ACC112 (cell line): ENCODE data around the gene GALC.

Source experiments
- H2AFZ ChIP-seq: fragments of 200-600 bp; sonication (generic); one replicate; pipeline ENCODE4 v1.6.0; 2017; ENCODE audit warnings: antibody characterized with exemption, low read length; ENCODE audit not compliant: unreplicated experiment
- H3K27ac ChIP-seq: fragments of 200-600 bp; sonication (generic); 2 replicates; pipeline ENCODE4 v1.5.1; 2014; ENCODE audit warnings: low read depth, mild to moderate bottlenecking, antibody characterized with exemption, low read length, moderate library complexity
- H3K27me3 ChIP-seq: fragments of 200-600 bp; sonication (generic); 2 replicates; pipeline ENCODE4 v1.6.1; 2014; ENCODE audit warnings: mild to moderate bottlenecking, antibody characterized with exemption, low read length, moderate library complexity, mixed read lengths; ENCODE audit not compliant: insufficient read depth
- H3K36me3 ChIP-seq: fragments of 200-600 bp; sonication (generic); 2 replicates; pipeline ENCODE4 v1.6.1; 2016; ENCODE audit warnings: mild to moderate bottlenecking, antibody characterized with exemption, low read length, moderate library complexity, mixed read lengths; ENCODE audit not compliant: insufficient read depth
- H3K4me1 ChIP-seq: fragments of 200-600 bp; sonication (generic); one replicate; pipeline ENCODE4 v1.6.1; 2016; ENCODE audit warnings: low read length, mixed read lengths; ENCODE audit not compliant: insufficient read depth, unreplicated experiment, control insufficient read depth
- H3K4me3 ChIP-seq: fragments of 200-600 bp; sonication (generic); 2 replicates; pipeline ENCODE4 v1.5.1; 2014; ENCODE audit warnings: mild to moderate bottlenecking, low read depth, low read length
- H3K79me2 ChIP-seq: fragments of 200-600 bp; sonication (generic); one replicate; pipeline ENCODE4 v1.6.0; 2016; ENCODE audit warnings: low read length; ENCODE audit not compliant: control insufficient read depth, unreplicated experiment, insufficient read depth

Gene GALC

DNA sequence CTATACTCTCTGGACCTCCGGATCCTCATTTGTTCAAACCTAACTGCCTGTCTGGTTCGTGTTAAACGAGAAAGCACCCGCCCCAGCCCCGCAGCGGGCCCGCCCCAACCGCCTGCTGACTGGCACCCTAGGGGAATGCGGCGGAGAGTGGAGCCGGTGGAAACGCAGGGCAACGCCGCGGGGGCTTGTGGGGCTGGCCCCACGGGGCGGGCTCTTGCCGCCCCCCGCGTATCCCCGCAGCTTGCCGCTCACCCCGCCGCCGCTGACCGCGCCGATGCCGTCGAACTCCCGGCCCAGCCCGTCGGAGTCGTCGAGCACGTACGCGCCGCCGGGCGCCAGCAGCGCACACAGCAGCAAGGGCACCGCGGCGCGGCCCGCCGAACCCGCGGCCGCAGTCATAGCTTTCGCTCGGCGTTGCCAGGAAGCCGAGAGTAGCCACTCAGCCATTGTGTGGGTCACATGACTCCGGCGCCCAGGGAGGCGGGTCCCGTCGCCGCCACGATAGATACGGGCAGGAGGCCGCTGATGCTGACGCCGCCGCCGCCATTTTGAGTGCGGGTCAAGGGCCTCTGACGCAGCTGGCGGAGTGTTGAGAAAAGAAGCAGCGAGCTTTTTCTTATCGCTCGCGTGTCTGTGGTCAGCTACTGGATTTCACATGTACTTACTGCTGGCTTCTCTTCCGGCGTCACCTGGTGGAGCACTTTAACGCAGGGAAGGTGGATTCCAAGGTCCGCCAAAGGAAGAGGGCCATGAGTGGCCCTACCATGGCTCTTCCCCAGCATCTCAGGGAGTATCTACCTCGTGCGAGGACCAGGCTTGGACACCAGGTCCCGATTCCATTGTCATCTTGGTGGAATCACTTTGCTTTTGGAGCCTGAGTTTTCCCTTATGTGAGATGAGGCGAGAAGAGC, at the start of gene GALC:
Gene GALC (minus strand): TSS at position 465 of the 911 bp plus-strand sequence. CDS start 18 bp downstream, at position 447.
- H3K79me2 ChIP-seq, result no peaks in the 10 kb centered on the region
- no peaks in the 10 kb centered on the region for H3K27me3 ChIP-seq
- H3K4me3 ChIP-seq, result peak within 1 kb of the TSS; percentile 80
- peaks cover 8% of the 10 kb centered on the region for H3K4me1 ChIP-seq
- H3K36me3 ChIP-seq, result no peaks in the 10 kb centered on the region
- peak within 1 kb of the TSS; percentile 74 for H3K27ac ChIP-seq
- peak within 1 kb of the TSS; percentile 94 for H2AFZ ChIP-seq

DNA sequence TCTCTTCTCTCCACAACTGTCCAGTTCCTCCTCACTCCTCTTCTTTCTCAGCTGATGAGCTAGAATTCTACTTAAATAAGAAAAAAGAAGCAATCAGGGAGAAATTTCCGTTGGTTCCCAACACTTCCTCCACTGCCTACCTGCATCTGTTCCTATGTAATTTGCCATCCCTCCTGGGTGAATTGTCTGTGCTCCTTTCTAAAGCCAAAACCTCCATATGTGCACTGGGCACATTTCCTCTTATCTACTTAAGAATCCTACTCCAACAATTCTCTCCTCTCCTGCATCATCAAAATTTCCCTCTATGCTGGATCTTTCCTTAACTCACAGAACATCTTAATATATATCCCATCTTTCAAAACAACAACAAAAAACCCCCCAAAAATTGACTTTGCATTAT, 47.2 kb upstream of the GALC start:
- Histone ChIP-seq H3K4me3 (no peak overlapping the region), H3K27ac (no peak overlapping the region), H3K79me2 (no peaks in the 10 kb centered on the region), H2AFZ (no peak overlapping the region), H3K27me3 (peaks cover 3% of the 10 kb centered on the region; the same call in 1 of the 2 replicates), H3K36me3 (no peaks in the 10 kb centered on the region), H3K4me1 (no peaks in the 10 kb centered on the region)

DNA sequence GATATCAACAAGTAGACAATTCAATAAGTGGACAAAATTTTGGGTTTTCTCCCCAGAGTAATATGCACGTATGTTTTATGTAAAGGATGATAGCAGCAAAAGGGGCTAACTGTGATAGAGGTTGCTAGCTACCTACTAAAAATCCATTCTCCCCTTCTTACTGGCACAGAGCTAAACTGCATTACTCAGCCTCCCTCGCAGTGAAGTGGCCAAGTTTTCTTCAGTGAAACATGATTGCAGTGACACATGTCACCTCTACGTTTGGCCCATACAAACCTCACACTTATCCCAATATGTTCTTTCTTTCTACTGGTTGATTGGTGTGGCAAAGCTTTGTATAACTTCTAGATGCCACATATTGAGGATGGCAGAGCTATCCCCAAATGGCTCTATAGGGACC, 46.2 kb upstream of the GALC start:
- no peak overlapping the region for H2AFZ ChIP-seq
- H3K4me3 ChIP-seq, result no peak overlapping the region
- H3K36me3 ChIP-seq, result no peaks in the 10 kb centered on the region
- no peak overlapping the region for H3K27ac ChIP-seq
- no peaks in the 10 kb centered on the region for H3K4me1 ChIP-seq
- no peaks in the 10 kb centered on the region for H3K79me2 ChIP-seq
- H3K27me3 ChIP-seq, result peaks cover 3% of the 10 kb centered on the region; the same call in 1 of the 2 replicates

DNA sequence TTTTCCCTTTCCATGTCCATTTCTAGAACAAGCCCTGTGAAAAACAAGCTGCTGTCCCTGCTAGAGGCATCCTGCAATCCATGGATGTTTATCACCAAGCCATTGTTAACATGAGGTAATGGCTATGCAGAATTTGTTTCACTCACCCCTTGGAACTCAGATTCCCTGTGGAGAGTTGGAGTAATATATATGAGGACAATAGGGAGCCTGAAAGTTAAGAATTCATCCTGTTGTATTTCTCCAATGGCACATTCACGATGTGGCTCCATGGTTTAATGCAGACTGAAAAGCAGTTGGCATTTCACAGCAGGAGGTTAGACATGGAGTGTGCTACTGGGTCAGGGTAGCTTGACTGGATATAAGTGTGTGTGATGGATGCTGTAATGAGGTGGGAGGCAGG, 44.3 kb upstream of the GALC start:
- no peak overlapping the region for H2AFZ ChIP-seq
- no peaks in the 10 kb centered on the region for H3K36me3 ChIP-seq
- H3K27ac ChIP-seq, result no peak overlapping the region
- H3K4me3 ChIP-seq, result no peak overlapping the region
- peaks cover 3% of the 10 kb centered on the region; the same call in 1 of the 2 replicates for H3K27me3 ChIP-seq
- H3K79me2 ChIP-seq, result no peaks in the 10 kb centered on the region
- no peaks in the 10 kb centered on the region for H3K4me1 ChIP-seq

DNA sequence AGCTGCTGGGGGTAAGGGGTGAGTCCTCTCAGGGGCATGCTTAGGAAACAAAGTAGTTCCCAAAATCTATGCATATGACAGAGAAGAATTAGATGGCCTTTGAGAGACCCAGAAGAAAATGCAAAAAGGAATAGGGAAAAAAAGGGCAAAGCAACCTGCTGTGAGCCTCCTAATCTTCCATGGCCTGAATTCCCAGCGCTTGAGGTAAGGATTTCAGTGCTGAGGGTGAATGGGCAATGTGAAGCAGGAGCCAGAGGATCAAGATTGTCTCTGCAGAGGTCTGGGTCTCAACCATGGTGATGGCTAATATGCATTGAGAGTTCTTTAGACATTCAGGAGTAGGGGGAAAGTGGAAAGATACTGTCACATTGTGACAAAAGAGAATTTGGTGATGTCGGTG, 43.4 kb upstream of the GALC start:
- Histone ChIP-seq H3K4me3 (no peak overlapping the region), H3K27ac (no peak overlapping the region), H3K4me1 (no peaks in the 10 kb centered on the region), H3K27me3 (peaks cover 3% of the 10 kb centered on the region; the same call in 1 of the 2 replicates), H2AFZ (no peak overlapping the region), H3K36me3 (no peaks in the 10 kb centered on the region), H3K79me2 (no peaks in the 10 kb centered on the region)

DNA sequence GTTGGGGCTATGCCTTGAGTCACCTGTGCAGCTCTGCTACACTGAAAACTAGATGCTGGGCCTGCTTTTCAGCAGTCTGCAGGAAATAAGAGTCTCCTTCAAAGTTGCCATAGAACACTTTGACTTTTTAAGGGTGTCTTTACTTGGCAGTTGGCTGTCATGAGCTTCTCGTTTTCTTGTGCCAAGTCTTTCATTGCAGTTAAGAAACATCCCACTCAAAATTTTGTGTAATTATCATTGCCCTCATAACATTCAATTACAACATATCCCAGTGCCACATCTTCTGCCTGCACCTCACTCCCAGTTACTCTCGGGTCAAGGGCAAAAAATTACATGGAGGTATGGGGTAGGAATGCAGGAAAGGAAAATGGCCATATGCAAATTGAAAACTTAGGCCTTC, 41.1 kb upstream of the GALC start:
- Histone ChIP-seq H3K27me3 (no peaks in the 10 kb centered on the region), H3K36me3 (no peaks in the 10 kb centered on the region), H3K4me3 (no peak overlapping the region), H2AFZ (no peak overlapping the region), H3K79me2 (no peaks in the 10 kb centered on the region), H3K27ac (no peak overlapping the region), H3K4me1 (no peaks in the 10 kb centered on the region)

DNA sequence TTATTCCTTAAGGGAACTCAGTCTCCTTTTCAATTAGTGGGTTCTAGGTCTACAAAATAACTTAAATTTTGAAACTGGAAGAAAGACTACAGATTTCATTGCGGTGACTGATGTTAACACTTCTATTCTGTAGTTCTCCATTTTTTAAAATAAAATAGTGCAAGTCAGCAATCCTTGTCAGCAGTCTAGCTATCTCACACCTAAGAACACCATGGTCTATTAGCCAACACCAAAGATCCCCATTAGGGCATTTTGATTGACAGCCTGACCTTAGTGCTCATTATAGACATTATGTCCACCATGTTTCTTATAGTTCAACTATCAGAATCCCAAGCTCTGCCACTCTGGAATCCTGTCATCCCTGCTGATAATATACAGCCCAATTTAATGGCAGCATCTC, 39.4 kb upstream of the GALC start:
- Histone ChIP-seq H3K27me3 (no peaks in the 10 kb centered on the region), H3K79me2 (no peaks in the 10 kb centered on the region), H3K4me1 (no peaks in the 10 kb centered on the region), H3K36me3 (no peaks in the 10 kb centered on the region), H3K4me3 (no peak overlapping the region), H2AFZ (no peak overlapping the region), H3K27ac (no peak overlapping the region)

DNA sequence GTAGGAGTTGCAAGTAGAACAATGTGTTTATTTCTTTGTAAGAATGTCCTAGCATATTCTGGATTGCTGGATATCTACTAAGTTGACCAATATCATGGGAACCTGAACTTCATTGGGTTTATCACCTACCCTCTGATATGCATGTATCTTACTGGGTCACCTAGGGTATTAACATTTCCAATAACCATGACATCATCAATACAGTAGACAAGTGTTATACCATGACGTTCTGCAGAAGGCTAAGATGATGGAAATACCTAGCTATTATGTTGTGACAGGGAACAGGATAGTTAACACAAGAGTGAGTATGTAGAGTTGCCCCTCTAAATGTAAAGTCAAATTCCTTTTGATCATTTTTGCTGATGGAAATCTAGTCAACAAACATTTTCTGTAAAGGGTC, 37.9 kb upstream of the GALC start:
- Histone ChIP-seq H3K4me1 (no peaks in the 10 kb centered on the region), H3K79me2 (no peaks in the 10 kb centered on the region), H3K36me3 (no peaks in the 10 kb centered on the region), H3K27me3 (peaks cover 7% of the 10 kb centered on the region), H3K4me3 (no peak overlapping the region), H2AFZ (no peak overlapping the region), H3K27ac (no peak overlapping the region)

DNA sequence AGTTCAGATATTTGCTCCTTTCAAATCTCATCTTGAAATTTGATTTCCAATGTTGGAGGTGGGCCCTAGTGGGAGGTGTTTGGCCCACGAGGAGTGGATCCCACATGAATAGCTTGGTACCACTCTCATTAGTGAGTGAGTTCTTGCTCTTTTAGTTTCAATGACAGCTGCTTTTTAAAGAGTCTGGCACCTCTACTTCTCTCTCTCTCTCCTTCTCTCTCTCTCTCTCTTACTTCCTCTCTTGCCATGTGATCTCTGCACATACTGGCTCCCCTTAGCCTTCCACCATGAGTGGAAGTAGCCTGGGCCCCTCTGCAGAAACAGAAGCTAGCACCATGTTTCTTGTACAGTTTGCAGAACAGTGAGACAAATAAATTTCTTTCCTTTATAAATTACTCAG, 37.1 kb upstream of the GALC start:
- H2AFZ ChIP-seq, result no peak overlapping the region

DNA sequence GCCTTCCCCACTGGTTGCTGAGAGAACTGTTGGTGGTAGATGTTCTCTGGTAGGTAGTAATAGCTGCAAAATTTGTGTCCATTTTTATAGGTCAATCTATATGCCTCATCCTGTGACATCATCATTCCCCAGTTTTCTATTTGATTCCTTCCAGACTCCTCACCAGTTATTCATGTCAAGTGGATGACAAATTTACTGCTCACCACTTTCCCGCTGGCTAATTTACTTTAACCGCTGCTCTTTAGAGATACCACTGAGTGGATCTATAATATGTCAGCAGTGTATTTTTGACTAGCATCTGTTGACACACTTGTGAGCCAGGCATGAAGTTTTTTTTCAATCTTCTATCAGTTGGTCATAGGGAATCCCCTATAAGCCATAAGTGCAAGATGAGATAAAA, 36.5 kb upstream of the GALC start:
- no peak overlapping the region for H3K27ac ChIP-seq
- H3K4me3 ChIP-seq, result no peak overlapping the region
- H3K27me3 ChIP-seq, result peaks cover 16% of the 10 kb centered on the region
- no peaks in the 10 kb centered on the region for H3K79me2 ChIP-seq
- no peak overlapping the region for H2AFZ ChIP-seq
- no peaks in the 10 kb centered on the region for H3K36me3 ChIP-seq
- no peaks in the 10 kb centered on the region for H3K4me1 ChIP-seq

More for the DNA sequence above, 37.1 kb upstream of the GALC start:
- no peaks in the 10 kb centered on the region for H3K4me1 ChIP-seq
- peaks cover 15% of the 10 kb centered on the region for H3K27me3 ChIP-seq
- no peaks in the 10 kb centered on the region for H3K79me2 ChIP-seq
- H3K36me3 ChIP-seq, result no peaks in the 10 kb centered on the region
- no peak overlapping the region for H3K27ac ChIP-seq
- H3K4me3 ChIP-seq, result no peak overlapping the region

DNA sequence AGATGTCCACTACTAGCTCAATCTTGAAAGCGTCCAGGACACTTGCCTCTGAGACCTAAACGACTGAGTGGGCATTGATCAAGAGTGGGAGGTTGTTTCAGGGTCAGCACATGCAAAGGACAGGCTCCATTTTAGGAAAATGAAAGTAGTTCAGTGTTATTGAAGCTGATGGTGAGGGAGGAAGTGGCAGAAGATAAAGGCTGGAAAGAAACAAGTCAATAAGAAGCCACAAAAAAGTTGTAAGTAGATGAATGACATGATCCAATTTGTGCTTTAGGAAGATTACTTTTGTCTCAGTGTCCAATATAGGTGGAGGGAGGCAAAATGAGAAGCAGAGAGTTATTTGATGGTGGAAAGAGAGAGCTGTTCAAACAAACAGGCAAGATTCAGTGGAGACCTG, 33.9 kb upstream of the GALC start:
- H3K79me2 ChIP-seq, result no peaks in the 10 kb centered on the region
- no peak overlapping the region for H3K27ac ChIP-seq
- H3K4me3 ChIP-seq, result no peak overlapping the region
- no peaks in the 10 kb centered on the region for H3K36me3 ChIP-seq
- no peak overlapping the region for H2AFZ ChIP-seq
- H3K27me3 ChIP-seq, result peaks cover 16% of the 10 kb centered on the region
- H3K4me1 ChIP-seq, result no peaks in the 10 kb centered on the region
